GM12878 (cell line): ENCODE data around the gene CLCN7. TPM values are rescaled to one million over a fixed set of nuclear protein-coding genes. Genes with fewer than 3 reads are reported as not detected.

Experiments
- ATAC-seq: fragments of 200-7000 bp; cut with Tn5 transposase; 3 replicates; pipeline ENCODE4 v1.9.1; 2020; ENCODE audit warnings: mild to moderate bottlenecking, moderate library complexity
- BruUV-seq: library from RNA; stranded (reverse); fragments of 400-500 nt; replicated peaks from 2 replicates; lab custom pipeline; 2021; lab: Mats Ljungman, UMichigan
- CTCF ChIA-PET: fragments of 300-600 bp; sonication (Branson Sonifier 250); formaldehyde crosslinking; extraction: SDS; loops from one replicate; lab custom pipeline; 2021; ENCODE audit warnings: inconsistent platforms; lab: Yijun Ruan, JAX
- POLR2A ChIA-PET: fragments of 350-600 bp; formaldehyde crosslinking; extraction: SDS; loops from one replicate; lab custom pipeline; 2021; ENCODE audit warnings: inconsistent platforms; lab: Charles Lee
- RAD21 ChIA-PET: fragments of 300-600 bp; sonication (Branson Sonifier 250); formaldehyde crosslinking; loops from one replicate; lab custom pipeline; 2023; ENCODE audit warnings: antibody characterized with exemption; ENCODE audit not compliant: unreplicated experiment; lab: Charles Lee
- SMC1A ChIA-PET: fragments of 300-600 bp; sonication (Branson Sonifier 250); formaldehyde crosslinking; loops from one replicate; lab custom pipeline; 2023; ENCODE audit not compliant: unreplicated experiment, uncharacterized antibody; lab: Charles Lee
- DNase-seq: peaks from one replicate; pipeline ENCODE4 v3.0.0-alpha.2; 2011; ENCODE audit warnings: low read depth, low spot score
- FAIRE-seq: peaks from 3 replicates; lab custom pipeline; 2011; peaks lifted over from hg19 to GRCh38; lab: Jason Lieb, UNC
- H2AFZ ChIP-seq: 2 replicates; pipeline ENCODE4 v1.6.0; 2011; ENCODE audit warnings: low read depth, low read length, control low read depth; ENCODE audit not compliant: control insufficient read depth
- H3K27ac ChIP-seq: 2 replicates; pipeline ENCODE4 v1.5.1; 2011; ENCODE audit warnings: control low read depth; ENCODE audit not compliant: control insufficient read depth, insufficient read depth
- H3K27me3 ChIP-seq, 2 experiments: replicated peaks in 1 of 2; 2 replicates each; pipeline versions ENCODE4 v1.6.0 to v1.6.1; 2011; ENCODE audit warnings: low read length in 1 of 2; ENCODE audit not compliant: control insufficient read depth in 2 of 2, insufficient read depth in 2 of 2
- H3K36me3 ChIP-seq, 2 experiments: 2 replicates each; pipeline ENCODE4 v1.5.1; 2011; ENCODE audit warnings: low read length in 1 of 2; ENCODE audit not compliant: control insufficient read depth in 2 of 2, insufficient read depth in 2 of 2
- H3K4me1 ChIP-seq: 2 replicates; pipeline ENCODE4 v1.6.1; 2011; ENCODE audit warnings: mild to moderate bottlenecking, low read length, moderate library complexity, mixed read lengths; ENCODE audit not compliant: control insufficient read depth, insufficient read depth
- H3K4me2 ChIP-seq: 2 replicates; pipeline ENCODE4 v1.6.0; 2011; ENCODE audit warnings: control low read depth; ENCODE audit not compliant: control insufficient read depth, insufficient read depth
- H3K4me3 ChIP-seq: fragments of 200-600 bp; sonication (generic); 2 replicates; pipeline ENCODE4 v1.5.1; 2016
- H3K79me2 ChIP-seq: 2 replicates; pipeline ENCODE4 v1.6.0; 2011; ENCODE audit warnings: low read length; ENCODE audit not compliant: control insufficient read depth, insufficient read depth
- H3K9ac ChIP-seq: 2 replicates; pipeline ENCODE4 v1.8.0; 2011; ENCODE audit warnings: low read length, control low read depth, mixed read lengths; ENCODE audit not compliant: control insufficient read depth, insufficient read depth
- H3K9me3 ChIP-seq: replicated peaks from 3 replicates; pipeline ENCODE4 v1.5.1; 2011; ENCODE audit warnings: mild to moderate bottlenecking, low read length; ENCODE audit not compliant: control insufficient read depth, insufficient read depth
- H4K20me1 ChIP-seq: 2 replicates; pipeline ENCODE4 v1.6.0; 2011; ENCODE audit not compliant: control insufficient read depth, insufficient read depth
- CUX1 ChIP-seq: IDR thresholded peaks from 2 replicates; pipeline ENCODE4 v1.6.1; 2012; ENCODE audit warnings: improper control_type of control experiment, low read depth, low read length; ENCODE audit not compliant: insufficient replicate concordance
- IRF5 ChIP-seq: fragments of 450-650 bp; IDR thresholded peaks from 2 replicates; pipeline ENCODE4 v1.6.1; 2017; ENCODE audit warnings: borderline replicate concordance
- MYC ChIP-seq: IDR thresholded peaks from 2 replicates; pipeline ENCODE4 v1.6.1; 2011; ENCODE audit warnings: mild to moderate bottlenecking, low read length, moderate library complexity, inconsistent platforms; ENCODE audit not compliant: insufficient read depth, insufficient replicate concordance, insufficient read length, severe bottlenecking
- POLR2A ChIP-seq: IDR thresholded peaks from 2 replicates; pipeline ENCODE4 v1.6.1; 2011; ENCODE audit warnings: low read depth, mild to moderate bottlenecking, low read length
- TCF7 ChIP-seq: IDR thresholded peaks from 2 replicates; pipeline ENCODE4 v1.6.1; 2014; ENCODE audit warnings: antibody characterized with exemption, borderline replicate concordance
- WGBS: methylation state at CpG from one replicate; pipeline ENCODE4 v1.1.6; 2016; ENCODE audit warnings: low lambda C conversion rate; ENCODE audit not compliant: insufficient replicate concordance, insufficient coverage; ENCODE audit errors: missing lambda C conversion rate; 5-methylcytosine and 5-hydroxymethylcytosine counted together
- in situ Hi-C: fragments of 300-500 bp; cut with MboI; formaldehyde crosslinking; loops from 9 replicates; pipeline ENCODE4 v1.14.3; 2018; ENCODE audit warnings: mixed read lengths
- intact Hi-C: fragments of 100-400 bp; cut with micrococcal nuclease; formaldehyde crosslinking; loops from one replicate; pipeline ENCODE4 v1.14.2; 2022; ENCODE audit not compliant: unreplicated experiment
- polyA plus RNA-seq, 11 experiments: library from polyadenylated mRNA; depleted of rRNA in 4 of 11; unstranded in 6 of 11; stranded (reverse) in 5 of 11; fragments of >200 nt; fragmentation: Nextera tagmentation in 4 of 11; fragmentation: Illumina TruSeq in 1 of 11; extraction: Ambion mirVana in 4 of 11; extraction: Trizol in 1 of 11; gene quantifications; 1 replicate in 1 of 11; 2 replicates in 10 of 11; pipeline versions ENCODE4 v1.2.1 to v1.2.3, GENCODE V29; 2011 to 2016; ENCODE audit warnings: inconsistent platforms in 2 of 11, missing spikeins in 2 of 11, low read depth in 1 of 11
- total RNA-seq, 4 experiments: library from RNA; depleted of rRNA in 3 of 4; stranded (reverse); fragments of >200 nt in 3 of 4; fragmentation: Illumina TruSeq in 1 of 4; extraction: Trizol in 1 of 4; gene quantifications; 2 replicates each; pipeline versions ENCODE4 v1.2.1 to v1.2.3, GENCODE V29; 2013 to 2021

CLCN7 gene
- total and polyA plus RNA-seq, 10 of the 15 experiments (the other 5 are each of a cell fraction or from before 2014, with no cell fraction given): 0.04 to 62.5 (median 19.9) TPM

- H3K27ac ChIP-seq: no peak overlapping the region
- H3K4me1 ChIP-seq: no peaks in the 10 kb centered on the region
- no peak for FAIRE-seq
- no peak for TF ChIP-seq TCF7
- no peak for TF ChIP-seq CUX1
- TF ChIP-seq IRF5: no peak
- TF ChIP-seq MYC: no peak
- TF ChIP-seq POLR2A: 0 out of 2 replicates have a peak, but pooled peaks have one; percentile 28
- TF ChIP-seq, all 136 proteins: peak for 1
- SMC1A ChIA-PET: no interaction called here
- Histone ChIP-seq H3K36me3 (no peaks in the 10 kb centered on the region), H3K4me3 (no peak overlapping the region), H3K9ac (no peak overlapping the region), H3K9me3 (no peaks in the 10 kb centered on the region; the same call in 2 of the 3 replicates), H3K27me3 (no peaks in the 10 kb centered on the region), H3K79me2 (no peaks in the 10 kb centered on the region), H4K20me1 (no peaks in the 10 kb centered on the region), H3K4me2 (no peak overlapping the region), H2AFZ (no peak overlapping the region)
- DNase-seq (no peak), ATAC-seq (no peak)
- intact Hi-C loops: no loop called here
- POLR2A ChIA-PET: no interaction called here
- no TSS peak for BruUV-seq
- WGBS: 95% methylated on average over 15 of the region's 15 CpGs
- RAD21 ChIA-PET: no interaction called here
- CTCF ChIA-PET: no interaction called here
- in situ Hi-C loops: no loop called here
Measured at GRCh38 chr16:1512774-1513173, 37.9 kb upstream of the CLCN7 start.
